Muscle layer of duodenum (tissue), 2 donors: ENCODE results near the gene EIF3I.

Experiments
- H3K27ac ChIP-seq: one replicate; pipeline ENCODE4 v1.7.0; 2013; ENCODE audit warnings: mild to moderate bottlenecking, low read length
- H3K27me3 ChIP-seq: one replicate; pipeline ENCODE4 v1.7.0; 2013; ENCODE audit warnings: low read depth, mild to moderate bottlenecking, control low read depth, low read length
- H3K36me3 ChIP-seq, 2 donors: one replicate each; pipeline ENCODE4 v1.7.0; 2013; ENCODE audit warnings: low read length in 2 of 2, control low read depth in 1 of 2, mild to moderate bottlenecking in 1 of 2; ENCODE audit not compliant: insufficient read depth in 2 of 2, control insufficient read depth in 1 of 2
- H3K4me1 ChIP-seq, 2 donors: one replicate each; pipeline ENCODE4 v1.7.0; 2013; ENCODE audit warnings: low read length in 2 of 2, mild to moderate bottlenecking in 2 of 2, control low read depth in 1 of 2, moderate library complexity in 1 of 2; ENCODE audit not compliant: insufficient read depth in 2 of 2, control insufficient read depth in 1 of 2
- H3K4me3 ChIP-seq, 2 donors: one replicate each; pipeline ENCODE4 v1.7.0; 2013; ENCODE audit warnings: low read length in 2 of 2, low read depth in 1 of 2, mild to moderate bottlenecking in 1 of 2
- H3K9me3 ChIP-seq, 2 donors: one replicate each; pipeline ENCODE4 v1.7.0; 2013; ENCODE audit warnings: low read length in 2 of 2, control low read depth in 1 of 2, mild to moderate bottlenecking in 1 of 2; ENCODE audit not compliant: control insufficient read depth in 1 of 2
- donor health status: healthy.

EIF3I gene

DNA sequence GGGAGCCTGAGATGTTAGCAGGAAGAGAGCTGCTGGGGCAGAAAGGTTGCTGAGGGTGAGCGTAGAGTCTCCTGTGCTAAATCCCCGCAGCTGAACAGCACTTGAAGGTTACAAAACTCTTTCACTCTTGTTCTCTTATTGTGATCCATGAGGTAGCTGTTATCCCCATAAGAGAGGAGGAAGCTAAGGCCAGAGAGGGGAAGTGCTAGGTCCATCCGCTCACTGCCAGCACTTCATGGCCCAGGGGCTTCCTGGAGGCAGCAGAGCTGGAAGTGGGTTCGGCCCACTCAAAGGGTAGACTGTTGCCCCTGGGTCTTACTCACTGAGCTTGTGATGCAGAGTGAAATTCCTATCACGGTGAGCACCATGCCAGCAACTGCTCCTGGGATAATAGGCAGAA, 5.6 kb upstream of the EIF3I start:
- H3K27ac ChIP-seq, result peak overlapping the region; percentile 20
- peaks cover 8 to 10% of the 10 kb centered on the region in 2 donors for H3K4me1 ChIP-seq
- no peak overlapping the region for H3K4me3 ChIP-seq
- H3K9me3 ChIP-seq, result no peaks in the 10 kb centered on the region
- H3K27me3 ChIP-seq, result no peaks in the 10 kb centered on the region
- peaks cover 35 to 40% of the 10 kb centered on the region in 2 donors for H3K36me3 ChIP-seq

GRCh38 chr1:32219022-32219421, 3.2 kb upstream of the EIF3I start:
- Histone ChIP-seq H3K4me3 (no peak overlapping the region), H3K36me3 (peaks cover 39 to 40% of the 10 kb centered on the region in 2 donors), H3K27me3 (no peaks in the 10 kb centered on the region), H3K9me3 (no peaks in the 10 kb centered on the region), H3K27ac (no peak overlapping the region), H3K4me1 (peaks cover 15 to 24% of the 10 kb centered on the region in 2 donors)

GRCh38 chr1:32220746-32221580, 1.2 kb upstream of the EIF3I start:
- peaks cover 16 to 27% of the 10 kb centered on the region in 2 donors for H3K4me1 ChIP-seq
- no peaks in the 10 kb centered on the region for H3K27me3 ChIP-seq
- peak overlapping the region; percentile 100 for H3K27ac ChIP-seq
- H3K4me3 ChIP-seq, result peak overlapping the region; percentile 68 to 98
- no peaks in the 10 kb centered on the region for H3K9me3 ChIP-seq
- H3K36me3 ChIP-seq, result peaks cover 23 to 36% of the 10 kb centered on the region in 2 donors

DNA sequence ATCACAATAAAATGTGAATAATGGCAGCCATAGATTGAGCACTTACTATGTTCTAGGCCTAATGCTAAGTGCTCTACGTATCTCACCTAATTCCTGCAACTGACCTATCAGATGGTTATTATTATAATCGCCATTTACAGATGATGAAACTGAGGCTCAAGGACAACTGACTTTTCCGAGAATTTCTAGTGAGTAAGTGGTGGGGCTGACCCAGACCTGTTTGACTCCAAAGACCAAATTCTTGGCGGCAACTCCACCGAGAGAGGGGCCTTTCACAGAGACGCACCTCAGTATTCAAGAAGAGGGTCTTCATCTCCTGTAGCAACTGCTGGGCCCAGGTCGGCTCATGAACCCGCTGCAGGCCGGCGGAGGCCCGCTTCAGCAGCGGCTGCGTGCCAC, 627 bp upstream of the EIF3I start:
- Histone ChIP-seq H3K9me3 (no peaks in the 10 kb centered on the region), H3K27me3 (no peaks in the 10 kb centered on the region), H3K36me3 (peaks cover 23 to 34% of the 10 kb centered on the region in 2 donors), H3K4me1 (peaks cover 16 to 27% of the 10 kb centered on the region in 2 donors), H3K27ac (peak overlapping the region; percentile 100), H3K4me3 (peak overlapping the region; percentile 68 to 98)

DNA sequence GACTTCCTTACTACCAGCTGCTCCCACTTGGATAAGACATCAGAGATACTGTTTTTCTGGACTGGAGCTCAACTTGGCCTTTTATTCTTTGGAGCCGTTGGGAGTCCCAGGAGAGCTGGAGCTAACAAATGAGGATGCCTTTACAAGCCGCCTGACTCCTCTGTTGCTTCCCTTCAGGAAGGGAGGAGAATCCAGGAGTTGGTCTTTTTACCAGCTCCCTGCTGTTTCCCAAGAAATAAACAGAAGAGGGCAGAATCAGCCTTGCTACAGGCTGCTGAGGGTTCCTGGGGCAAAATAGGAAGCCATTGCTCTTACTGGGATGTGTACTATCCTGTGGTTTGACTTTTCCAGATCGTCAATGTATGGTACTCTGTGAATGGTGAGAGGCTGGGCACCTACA, 1.5 kb downstream of the EIF3I start:
- no peaks in the 10 kb centered on the region for H3K9me3 ChIP-seq
- H3K4me1 ChIP-seq, result peaks cover 16 to 27% of the 10 kb centered on the region in 2 donors
- peak overlapping the region; percentile 21 to 68 for H3K4me3 ChIP-seq
- no peak overlapping the region for H3K27ac ChIP-seq
- no peaks in the 10 kb centered on the region for H3K27me3 ChIP-seq
- peaks cover 28 to 30% of the 10 kb centered on the region in 2 donors for H3K36me3 ChIP-seq

- Histone ChIP-seq H3K9me3 (no peaks in the 10 kb centered on the region), H3K27ac (no peak overlapping the region), H3K36me3 (peaks cover 34% of the 10 kb centered on the region in 2 donors)
These were observed 2.1 kb downstream of the EIF3I start for GRCh38 chr1:32224285-32224684.

DNA sequence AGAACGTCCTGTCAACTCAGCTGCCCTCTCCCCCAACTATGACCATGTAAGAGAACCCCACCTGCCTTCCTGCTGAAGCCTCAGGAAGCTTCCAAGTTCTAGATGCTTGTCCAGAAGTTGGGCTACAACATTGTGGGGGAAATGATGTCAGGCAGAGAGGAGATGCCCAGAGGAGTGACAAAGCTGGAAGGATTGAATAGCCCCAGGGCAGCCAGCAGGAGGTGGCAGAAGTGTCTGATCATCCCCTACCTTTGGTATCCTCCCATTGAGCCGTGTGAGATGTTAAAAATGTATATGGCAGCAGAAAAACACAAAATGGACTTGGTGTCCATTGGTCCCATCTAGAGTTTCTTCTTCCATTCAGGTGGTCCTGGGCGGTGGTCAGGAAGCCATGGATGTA, 6.6 kb downstream of the EIF3I start:
- no peaks in the 10 kb centered on the region for H3K9me3 ChIP-seq
- H3K36me3 ChIP-seq, result peaks cover 43 to 62% of the 10 kb centered on the region in 2 donors
- H3K27me3 ChIP-seq, result no peaks in the 10 kb centered on the region
- no peak overlapping the region for H3K27ac ChIP-seq
- H3K4me3 ChIP-seq, result no peak overlapping the region
- peaks cover 4 to 6% of the 10 kb centered on the region in 2 donors for H3K4me1 ChIP-seq

More at GRCh38 chr1:32224285-32224684, 2.1 kb downstream of the EIF3I start:
- no peak overlapping the region for H3K4me3 ChIP-seq
- H3K4me1 ChIP-seq, result peaks cover 16 to 27% of the 10 kb centered on the region in 2 donors
- H3K27me3 ChIP-seq, result no peaks in the 10 kb centered on the region

DNA sequence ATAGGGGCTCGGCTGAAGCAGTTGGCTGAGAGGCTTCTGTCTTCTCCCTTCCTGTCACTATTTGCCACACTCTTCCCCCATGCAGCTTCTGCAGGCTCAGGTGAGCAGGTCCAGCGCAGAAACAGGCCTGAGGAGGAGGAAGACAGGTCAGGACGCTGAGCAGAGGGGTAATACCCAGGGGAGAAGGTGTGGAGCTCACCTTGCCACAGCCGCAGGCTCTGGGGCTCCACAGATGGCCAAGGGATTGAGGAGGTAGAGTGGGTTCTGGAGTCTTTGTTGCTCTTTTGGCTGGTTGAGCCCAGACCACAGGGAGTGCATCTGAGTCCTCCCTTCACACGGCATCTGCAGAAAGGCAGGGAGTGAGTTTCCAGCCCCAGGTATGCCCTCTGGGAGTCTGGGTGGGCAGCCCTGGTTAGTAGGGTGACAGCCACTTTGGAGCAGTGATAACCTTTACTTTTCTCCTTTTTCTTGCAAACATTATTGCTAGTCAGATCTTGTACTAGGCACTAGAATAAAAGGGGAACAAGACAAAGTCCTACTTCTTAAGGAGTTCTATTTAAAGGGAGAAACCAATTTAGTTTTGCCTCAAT, 9.7 kb downstream of the EIF3I start:
- Histone ChIP-seq H3K4me1 (no peaks in the 10 kb centered on the region), H3K4me3 (no peak overlapping the region), H3K36me3 (peaks cover 27 to 58% of the 10 kb centered on the region in 2 donors), H3K9me3 (no peaks in the 10 kb centered on the region), H3K27me3 (no peaks in the 10 kb centered on the region), H3K27ac (no peak overlapping the region)

DNA sequence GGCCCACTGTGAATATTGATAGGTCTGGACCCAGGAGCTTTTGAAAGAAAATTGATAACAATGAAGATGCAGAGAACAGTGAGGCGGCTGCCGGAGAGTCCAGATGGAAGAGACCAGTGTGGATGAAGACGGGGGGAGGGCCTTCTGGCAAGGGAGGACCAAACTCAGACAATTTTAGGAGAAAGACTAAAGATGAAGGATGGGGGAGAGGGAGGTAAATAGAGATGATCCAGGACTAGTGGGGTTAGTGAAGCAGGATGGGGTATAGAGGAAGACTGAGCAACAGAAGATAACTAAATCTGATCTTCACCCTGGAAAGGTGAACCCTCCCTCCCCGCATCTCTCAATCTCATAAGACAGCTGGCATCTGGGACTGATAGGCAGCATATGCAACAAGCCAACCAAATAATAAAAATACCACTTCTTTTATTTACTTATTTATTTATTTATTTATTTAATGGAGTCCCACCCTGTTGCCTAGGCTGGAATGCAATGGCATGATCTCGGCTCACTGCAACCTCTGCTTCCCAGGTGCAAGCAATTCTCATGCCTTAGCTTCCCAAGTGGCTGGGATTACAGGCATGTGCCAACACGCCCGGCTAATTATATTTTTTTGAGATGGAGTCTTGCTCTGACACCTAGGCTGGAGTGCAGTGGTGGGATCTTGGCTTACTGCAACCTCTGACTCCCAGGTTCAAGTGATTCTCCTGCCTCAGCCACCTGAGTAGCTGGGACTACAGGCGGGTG, 10.5 kb downstream of the EIF3I start:
- H3K4me3 ChIP-seq, result no peak overlapping the region
- no peaks in the 10 kb centered on the region for H3K27me3 ChIP-seq
- H3K27ac ChIP-seq, result no peak overlapping the region
- H3K4me1 ChIP-seq, result no peaks in the 10 kb centered on the region
- H3K36me3 ChIP-seq, result peaks cover 25 to 52% of the 10 kb centered on the region in 2 donors
- no peaks in the 10 kb centered on the region for H3K9me3 ChIP-seq

- Histone ChIP-seq H3K27ac (no peak overlapping the region), H3K36me3 (peaks cover 13 to 33% of the 10 kb centered on the region in 2 donors), H3K4me1 (peaks cover 0 to under 1% of the 10 kb centered on the region in 2 donors)
These were observed 12.6 kb downstream of the EIF3I start for GRCh38 chr1:32234792-32235191.

DNA sequence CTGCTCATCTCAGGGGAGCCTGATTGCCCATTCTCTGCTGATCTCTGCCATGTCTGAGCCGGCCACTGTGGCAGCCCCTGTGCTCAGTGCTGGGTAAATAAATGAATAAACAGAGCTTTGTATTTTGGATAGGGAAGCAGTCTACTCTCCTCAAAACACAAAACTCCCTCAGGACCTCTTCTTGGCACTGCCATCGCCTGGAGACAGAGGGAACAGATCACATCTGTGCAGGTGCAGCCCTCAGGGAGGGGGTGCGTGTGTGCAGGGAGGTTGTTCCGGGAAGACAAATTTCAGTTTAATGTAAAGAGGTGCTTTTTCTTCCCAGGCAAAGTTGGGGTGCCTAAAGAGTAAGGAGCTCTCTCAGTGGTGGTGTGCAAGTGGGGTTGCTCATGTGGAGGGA, 17.1 kb downstream of the EIF3I start:
- Histone ChIP-seq H3K4me1 (peaks cover 0 to 19% of the 10 kb centered on the region in 2 donors), H3K4me3 (no peak overlapping the region), H3K27me3 (no peaks in the 10 kb centered on the region), H3K9me3 (no peaks in the 10 kb centered on the region), H3K36me3 (no peaks in the 10 kb centered on the region), H3K27ac (no peak overlapping the region)

More at GRCh38 chr1:32234792-32235191, 12.6 kb downstream of the EIF3I start:
- no peaks in the 10 kb centered on the region for H3K9me3 ChIP-seq
- H3K4me3 ChIP-seq, result no peak overlapping the region
- no peaks in the 10 kb centered on the region for H3K27me3 ChIP-seq
